DND-41 (cell line): Measurements from ENCODE around the gene PPP4R2.
A peak's percentile ranks its signal among the peaks of the same experiment; 100 is the strongest.

Experiments used
- CTCF ChIP-seq: IDR thresholded peaks from 2 replicates; pipeline ENCODE4 v1.5.1; 2012; ENCODE audit warnings: borderline replicate concordance, low read length, moderate library complexity, mild to moderate bottlenecking; ENCODE audit not compliant: poor library complexity, severe bottlenecking; ENCODE audit errors: extremely low read depth
- EZH2 ChIP-seq: IDR thresholded peaks from 3 replicates; pipeline ENCODE4 v1.6.1; 2012; ENCODE audit warnings: borderline replicate concordance, low read depth, mild to moderate bottlenecking, moderate library complexity, low read length, inconsistent platforms; ENCODE audit not compliant: severe bottlenecking

DNA sequence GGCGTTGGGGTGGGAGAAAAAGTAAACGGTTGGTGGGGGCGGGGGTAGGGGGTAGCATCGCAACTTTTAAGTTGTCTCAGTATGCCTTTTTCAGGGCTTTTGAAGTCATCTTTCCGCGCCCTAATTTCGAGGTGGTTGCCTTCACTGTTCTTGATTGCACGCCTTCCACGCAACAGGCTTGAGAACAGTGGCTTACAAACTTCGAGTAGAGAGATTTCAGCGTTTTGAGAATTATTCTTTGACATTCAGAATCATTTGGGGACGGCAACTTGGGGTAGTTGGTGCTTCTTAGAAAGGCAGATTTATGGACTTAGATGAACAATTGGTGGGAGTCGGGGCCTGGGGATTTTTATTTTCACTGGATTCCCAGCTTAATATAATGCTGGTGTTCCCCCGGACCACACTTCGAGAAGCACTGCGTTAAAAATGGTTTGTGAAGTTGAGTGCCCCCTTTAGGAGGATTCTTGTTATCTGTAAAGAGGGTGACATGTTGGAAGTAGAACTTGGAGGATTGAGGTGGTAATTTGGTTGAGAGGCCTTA, 880 bp downstream of the PPP4R2 start:
- TF ChIP-seq CTCF (peak; percentile 69), EZH2 (no peak)
